ENCODE results near the gene OR9I1.

Gene OR9I1

DNA sequence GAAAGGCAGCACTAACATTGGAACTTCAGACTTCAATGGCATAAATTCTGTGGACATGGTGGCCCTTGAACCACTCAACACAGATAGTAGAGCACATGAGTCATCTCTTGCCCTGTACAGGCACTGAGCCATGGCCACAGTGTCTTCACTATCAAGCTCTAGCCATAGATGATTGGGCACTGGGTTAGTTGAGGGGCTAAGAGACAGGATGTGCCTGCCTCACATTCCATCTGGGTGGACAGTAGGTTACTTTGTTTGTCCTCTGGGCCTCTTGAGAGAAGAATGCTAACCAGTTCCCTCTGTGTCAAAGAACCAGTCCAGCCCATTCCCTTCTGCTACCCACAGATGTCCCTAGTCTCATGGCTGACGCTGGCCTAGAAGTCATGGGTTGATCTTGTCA lies 54.7 kb downstream of the OR9I1 start:
- TF ChIP-seq ZNF274 (IDR thresholded peaks at IDR 0.05; ENCODE audit: low read depth, low read length) (no peak), YY1 (IDR thresholded peaks at IDR 0.05; ENCODE audit: insufficient read depth, insufficient read length) (no peak), SUZ12 (IDR thresholded peaks at IDR 0.05; ENCODE audit: extremely low read depth, insufficient read depth, insufficient read length) (no peak)
- DNase-seq (ENCODE audit: low read depth, low spot score) = no peak
- H3K9me3 ChIP-seq (ENCODE audit: insufficient read depth, low read length) = no peaks in the 10 kb centered on the region
- no peak overlapping the region for H3K9ac ChIP-seq (ENCODE audit: insufficient read length, low read depth)
- no peaks in the 10 kb centered on the region for H3K36me3 ChIP-seq (ENCODE audit: insufficient read depth, insufficient read length, low read length)
- no peak overlapping the region for H3K4me3 ChIP-seq (ENCODE audit: insufficient read length, low read depth)
- H3K27me3 ChIP-seq (ENCODE audit: insufficient read depth, insufficient read length) = no peaks in the 10 kb centered on the region
- H3K4me1 ChIP-seq (ENCODE audit: insufficient read depth, insufficient read length) = peaks cover under 1% of the 10 kb centered on the region

DNA sequence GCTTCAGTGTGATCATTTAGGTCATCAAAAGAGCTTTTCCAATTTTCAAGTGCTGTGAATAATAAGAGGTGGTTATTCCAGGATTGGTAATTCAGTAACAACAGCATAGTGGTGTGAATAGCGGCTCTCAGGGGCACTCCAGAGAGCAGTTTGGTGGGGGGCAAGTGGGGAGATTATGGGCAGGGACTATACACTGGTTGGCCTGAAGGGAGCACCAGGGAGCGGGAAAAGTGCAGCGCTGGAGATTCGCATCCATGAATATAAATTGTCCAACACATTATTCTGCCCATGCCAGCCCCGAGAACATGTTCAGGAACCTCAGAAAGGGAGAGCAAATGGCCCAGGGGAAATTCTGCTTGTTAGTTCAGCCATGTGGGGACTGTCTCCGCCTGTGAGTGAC lies 56.7 kb downstream of the OR9I1 start:
- no peak for TF ChIP-seq SUZ12 (IDR thresholded peaks at IDR 0.05; ENCODE audit: extremely low read depth, insufficient read depth, insufficient read length)
- DNase-seq (ENCODE audit: low read depth, low spot score) = no peak
- H3K36me3 ChIP-seq (ENCODE audit: insufficient read depth, insufficient read length, low read length) = no peaks in the 10 kb centered on the region
- peaks cover 6% of the 10 kb centered on the region for H3K4me1 ChIP-seq (ENCODE audit: insufficient read depth, insufficient read length)
- no peaks in the 10 kb centered on the region for H3K27me3 ChIP-seq (ENCODE audit: insufficient read depth, insufficient read length)
- no peak overlapping the region for H3K9ac ChIP-seq (ENCODE audit: insufficient read length, low read depth)
- H3K9me3 ChIP-seq (ENCODE audit: insufficient read depth, low read length) = no peaks in the 10 kb centered on the region
- H3K4me3 ChIP-seq (ENCODE audit: insufficient read length, low read depth) = no peak overlapping the region

DNA sequence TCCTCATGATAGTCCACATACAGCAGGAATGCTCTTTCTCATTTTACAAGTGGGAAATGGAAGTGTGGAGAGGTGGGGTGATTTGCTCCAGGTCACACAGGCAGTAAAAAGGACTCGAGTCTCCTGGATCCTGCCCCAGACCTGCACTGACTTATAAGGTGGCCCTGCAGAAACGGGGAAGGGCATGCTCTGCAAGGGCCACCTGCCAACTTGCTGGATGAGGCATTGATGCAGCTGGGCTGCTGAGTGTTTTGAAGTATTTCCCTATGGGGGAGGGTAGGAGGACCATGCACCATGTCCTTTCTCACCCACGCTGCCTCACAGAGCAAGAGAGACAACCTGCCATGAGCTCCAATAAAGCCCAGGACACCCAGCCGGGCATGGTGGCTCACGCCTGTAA lies 57.6 kb downstream of the OR9I1 start:
- no peak for DNase-seq (ENCODE audit: low read depth, low spot score)
- no peak overlapping the region for H3K9ac ChIP-seq (ENCODE audit: insufficient read length, low read depth)
- no peaks in the 10 kb centered on the region for H3K27me3 ChIP-seq (ENCODE audit: insufficient read depth, insufficient read length)
- TF ChIP-seq ZNF274 (IDR thresholded peaks at IDR 0.05; ENCODE audit: low read depth, low read length) (no peak), YY1 (IDR thresholded peaks at IDR 0.05; ENCODE audit: insufficient read depth, insufficient read length) (no peak), SUZ12 (IDR thresholded peaks at IDR 0.05; ENCODE audit: extremely low read depth, insufficient read depth, insufficient read length) (no peak)
- H3K9me3 ChIP-seq (ENCODE audit: insufficient read depth, low read length) = no peaks in the 10 kb centered on the region
- peaks cover 6% of the 10 kb centered on the region for H3K4me1 ChIP-seq (ENCODE audit: insufficient read depth, insufficient read length)
- no peaks in the 10 kb centered on the region for H3K36me3 ChIP-seq (ENCODE audit: insufficient read depth, insufficient read length, low read length)
- no peak overlapping the region for H3K4me3 ChIP-seq (ENCODE audit: insufficient read length, low read depth)

All from NT2/D1 (cell line).